MM.1S (cell line): ENCODE measurements around the gene PHLDB2.

Experiments
- DNase-seq: peaks from one replicate; pipeline ENCODE4 v3.0.0-alpha.2; 2015
- H2AFZ ChIP-seq: fragments of 300-600 bp; sonication (generic); 2 replicates; pipeline ENCODE4 v1.6.0; 2016; ENCODE audit warnings: antibody characterized with exemption, low read length
- H3F3A ChIP-seq: fragments of 300-600 bp; sonication (generic); 2 replicates; pipeline ENCODE4 v1.6.1; 2016; ENCODE audit warnings: mild to moderate bottlenecking, antibody characterized with exemption, low read length, moderate library complexity, mixed read lengths; ENCODE audit not compliant: insufficient read depth
- H3K27ac ChIP-seq: fragments of 300-600 bp; sonication (generic); 2 replicates; pipeline ENCODE4 v1.5.1; 2016; ENCODE audit warnings: mild to moderate bottlenecking, low read length
- H3K27me3 ChIP-seq: fragments of 300-600 bp; sonication (generic); replicated peaks from 2 replicates; pipeline ENCODE4 v1.6.0; 2016; ENCODE audit warnings: low read length; ENCODE audit not compliant: insufficient read depth
- H3K36me3 ChIP-seq: fragments of 300-600 bp; sonication (generic); replicated peaks from 2 replicates; pipeline ENCODE4 v1.6.1; 2016; ENCODE audit warnings: mild to moderate bottlenecking, low read length, mixed read lengths; ENCODE audit not compliant: insufficient read depth
- H3K4me1 ChIP-seq: fragments of 300-600 bp; sonication (generic); 2 replicates; pipeline ENCODE4 v1.6.1; 2016; ENCODE audit warnings: low read length, mixed read lengths
- H3K4me2 ChIP-seq: fragments of 300-600 bp; sonication (generic); 2 replicates; pipeline ENCODE4 v1.6.0; 2016; ENCODE audit warnings: low read depth, low read length
- H3K4me3 ChIP-seq: fragments of 300-600 bp; sonication (generic); 2 replicates; pipeline ENCODE4 v1.5.1; 2016; ENCODE audit warnings: low read length, mixed read lengths
- H3K79me2 ChIP-seq: fragments of 300-600 bp; sonication (generic); 2 replicates; pipeline ENCODE4 v1.6.1; 2016; ENCODE audit warnings: mixed run types, low read length, mixed read lengths
- H3K9ac ChIP-seq: fragments of 300-600 bp; sonication (generic); 2 replicates; pipeline ENCODE4 v1.6.1; 2016; ENCODE audit warnings: low read length, mixed read lengths
- H3K9me2 ChIP-seq: fragments of 300-600 bp; sonication (generic); replicated peaks from 2 replicates; pipeline ENCODE4 v1.6.1; 2016; ENCODE audit warnings: mild to moderate bottlenecking, low read length, mixed read lengths; ENCODE audit not compliant: insufficient read depth
- H3K9me3 ChIP-seq: fragments of 300-600 bp; sonication (generic); replicated peaks from 2 replicates; pipeline ENCODE4 v1.6.1; 2016; ENCODE audit warnings: mild to moderate bottlenecking, low read length, mixed read lengths; ENCODE audit not compliant: insufficient read depth
- H4K20me1 ChIP-seq: fragments of 300-600 bp; sonication (generic); 2 replicates; pipeline ENCODE4 v1.6.1; 2016; ENCODE audit warnings: mild to moderate bottlenecking, low read length, moderate library complexity, mixed read lengths; ENCODE audit not compliant: insufficient read depth
- CTCF ChIP-seq: fragments of 300-600 bp; sonication (generic); IDR thresholded peaks from 2 replicates; pipeline ENCODE4 v1.5.1; 2016; ENCODE audit warnings: antibody characterized with exemption, low read length, mixed read lengths
- EZH2 ChIP-seq: fragments of 300-600 bp; sonication (generic); optimal IDR thresholded peaks from 2 replicates; pipeline ENCODE3; 2017; ENCODE audit warnings: low read depth, mild to moderate bottlenecking, antibody characterized with exemption, low read length, mixed read lengths
- EZH2phosphoT487 ChIP-seq: fragments of 300-600 bp; sonication (generic); IDR thresholded peaks from 2 replicates; pipeline ENCODE4 v1.6.1; 2018; ENCODE audit warnings: antibody characterized with exemption, low read length

Gene PHLDB2

GRCh38 chr3:111903067-111903511 lies 44.0 kb downstream of the PHLDB2 start:
- Histone ChIP-seq H3K27me3 (no peaks in the 10 kb centered on the region), H3K79me2 (no peaks in the 10 kb centered on the region), H2AFZ (no peak overlapping the region), H3K4me3 (no peak overlapping the region), H3K27ac (no peak overlapping the region), H4K20me1 (no peaks in the 10 kb centered on the region), H3K9me3 (no peaks in the 10 kb centered on the region), H3F3A (0 out of 2 replicates have a peak, but pooled peaks cover 4% of the 10 kb centered on the region), H3K9ac (no peak overlapping the region), H3K4me2 (no peak overlapping the region), H3K4me1 (peaks cover 12% of the 10 kb centered on the region; the same call in 1 of the 2 replicates), H3K9me2 (no peaks in the 10 kb centered on the region), H3K36me3 (no peaks in the 10 kb centered on the region)
- no peak for DNase-seq
- TF ChIP-seq EZH2: no peak
- TF ChIP-seq CTCF: no peak
- TF ChIP-seq EZH2phosphoT487: no peak

- Histone ChIP-seq H3K9me2 (no peaks in the 10 kb centered on the region), H3K27me3 (no peaks in the 10 kb centered on the region), H3K4me3 (no peak overlapping the region), H3K4me1 (peaks cover 9% of the 10 kb centered on the region; the same call in 1 of the 2 replicates), H2AFZ (no peak overlapping the region), H3K9me3 (no peaks in the 10 kb centered on the region), H3K9ac (no peak overlapping the region), H3K79me2 (no peaks in the 10 kb centered on the region), H3F3A (0 out of 2 replicates have a peak, but pooled peaks cover 4% of the 10 kb centered on the region), H4K20me1 (no peaks in the 10 kb centered on the region), H3K36me3 (no peaks in the 10 kb centered on the region), H3K4me2 (no peak overlapping the region), H3K27ac (no peak overlapping the region)
- TF ChIP-seq EZH2phosphoT487: no peak
- no peak for TF ChIP-seq EZH2
- TF ChIP-seq CTCF: no peak
- DNase-seq: no peak
Measured at GRCh38 chr3:111904376-111905241, 45.5 kb downstream of the PHLDB2 start.

- Histone ChIP-seq H3K9me3 (no peaks in the 10 kb centered on the region), H3K9me2 (no peaks in the 10 kb centered on the region), H3K27me3 (no peaks in the 10 kb centered on the region), H4K20me1 (no peaks in the 10 kb centered on the region), H3K36me3 (no peaks in the 10 kb centered on the region), H3K4me2 (no peak overlapping the region), H3K27ac (no peak overlapping the region), H3K79me2 (no peaks in the 10 kb centered on the region), H3K4me1 (no peaks in the 10 kb centered on the region), H3K9ac (no peak overlapping the region), H3K4me3 (no peak overlapping the region), H2AFZ (no peak overlapping the region), H3F3A (no peaks in the 10 kb centered on the region)
- DNase-seq: no peak
- TF ChIP-seq EZH2phosphoT487: no peak
- no peak for TF ChIP-seq CTCF
- no peak for TF ChIP-seq EZH2
Measured at GRCh38 chr3:111906656-111907055, 47.6 kb downstream of the PHLDB2 start.
